GM23248 (cell line): ENCODE measurements around the gene GABBR2. TPM values are rescaled to one million over a fixed set of nuclear protein-coding genes. Genes with fewer than 3 reads are reported as not detected.

ENCODE experiments used
- DNase-seq: peaks from one replicate; pipeline ENCODE4 v3.0.0-alpha.2; 2015
- H2AFZ ChIP-seq: fragments of 200-600 bp; sonication (generic); 2 replicates; pipeline ENCODE4 v1.6.1; 2016; ENCODE audit warnings: antibody characterized with exemption
- H3F3A ChIP-seq: fragments of 200-600 bp; sonication (generic); 2 replicates; pipeline ENCODE4 v1.6.1; 2016; ENCODE audit warnings: mild to moderate bottlenecking, antibody characterized with exemption, mixed run types; ENCODE audit not compliant: insufficient read depth
- H3K27ac ChIP-seq: fragments of 200-600 bp; sonication (generic); 2 replicates; pipeline ENCODE4 v1.5.1; 2016; ENCODE audit warnings: mild to moderate bottlenecking
- H3K27me3 ChIP-seq: fragments of 200-600 bp; sonication (generic); replicated peaks from 2 replicates; pipeline ENCODE4 v1.6.1; 2016; ENCODE audit warnings: mild to moderate bottlenecking; ENCODE audit not compliant: insufficient read depth
- H3K36me3 ChIP-seq: fragments of 200-600 bp; sonication (generic); 2 replicates; pipeline ENCODE4 v1.6.1; 2016; ENCODE audit warnings: low read depth, mild to moderate bottlenecking
- H3K4me1 ChIP-seq: fragments of 200-600 bp; sonication (generic); 2 replicates; pipeline ENCODE4 v1.6.1; 2016; ENCODE audit warnings: mild to moderate bottlenecking; ENCODE audit not compliant: insufficient read depth
- H3K4me2 ChIP-seq: fragments of 200-600 bp; sonication (generic); one replicate; pipeline ENCODE4 v1.6.1; 2016; ENCODE audit warnings: mild to moderate bottlenecking; ENCODE audit not compliant: unreplicated experiment
- H3K4me3 ChIP-seq: fragments of 200-600 bp; sonication (generic); 2 replicates; pipeline ENCODE4 v1.5.1; 2016; ENCODE audit warnings: mild to moderate bottlenecking
- H3K79me2 ChIP-seq: fragments of 200-600 bp; sonication (generic); 2 replicates; pipeline ENCODE4 v1.6.1; 2016; ENCODE audit warnings: mild to moderate bottlenecking; ENCODE audit not compliant: insufficient read depth
- H3K9ac ChIP-seq: fragments of 200-600 bp; sonication (generic); 2 replicates; pipeline ENCODE4 v1.6.1; 2016; ENCODE audit warnings: mild to moderate bottlenecking
- H3K9me2 ChIP-seq: fragments of 200-600 bp; sonication (generic); 2 replicates; pipeline ENCODE4 v1.6.1; 2016; ENCODE audit warnings: mixed run types, mild to moderate bottlenecking, moderate library complexity; ENCODE audit not compliant: insufficient read depth
- H3K9me3 ChIP-seq: fragments of 200-600 bp; sonication (generic); one replicate; pipeline ENCODE4 v1.6.1; 2017; ENCODE audit warnings: low read depth
- H4K20me1 ChIP-seq: fragments of 200-600 bp; sonication (generic); 2 replicates; pipeline ENCODE4 v1.6.0; 2016; ENCODE audit not compliant: insufficient read depth
- EZH2 ChIP-seq: fragments of 200-600 bp; sonication (generic); IDR thresholded peaks from 2 replicates; pipeline ENCODE4 v1.6.1; 2018; ENCODE audit warnings: antibody characterized with exemption, mild to moderate bottlenecking; ENCODE audit not compliant: insufficient read depth, poor library complexity, severe bottlenecking
- EZH2phosphoT487 ChIP-seq: fragments of 200-600 bp; sonication (generic); IDR thresholded peaks from 2 replicates; pipeline ENCODE4 v1.6.1; 2018; ENCODE audit warnings: antibody characterized with exemption, moderate library complexity, mild to moderate bottlenecking, low read depth; ENCODE audit not compliant: insufficient read depth
- whole genome bisulfite sequencing, 2 experiments: methylation state at CpG; one replicate each; pipeline ENCODE4 v1.1.6; 2015 to 2017; ENCODE audit warnings: low lambda C conversion rate in 2 of 2, low coverage in 1 of 2; ENCODE audit errors: missing lambda C conversion rate in 2 of 2; 5-methylcytosine and 5-hydroxymethylcytosine counted together
- in situ Hi-C: fragments of 300-500 bp; cut with MboI; formaldehyde crosslinking; loops from 2 replicates; pipeline ENCODE4 v1.15.0; 2020
- polyA plus RNA-seq: library from polyadenylated mRNA; unstranded; fragments of >200 nt; fragmentation: Nextera tagmentation; extraction: Ambion mirVana; gene quantifications from 2 replicates; pipeline ENCODE4 v1.2.1, GENCODE V29; 2016
- total RNA-seq: library from RNA; depleted of rRNA; stranded (reverse); fragments of >200 nt; shearing (Covaris generic); gene quantifications from 2 replicates; pipeline ENCODE4 v1.2.3, GENCODE V29; 2014

Gene GABBR2
- total and polyA plus RNA-seq, 2 experiments from 2014 or later, result 7.5 to 13.4 TPM

DNA sequence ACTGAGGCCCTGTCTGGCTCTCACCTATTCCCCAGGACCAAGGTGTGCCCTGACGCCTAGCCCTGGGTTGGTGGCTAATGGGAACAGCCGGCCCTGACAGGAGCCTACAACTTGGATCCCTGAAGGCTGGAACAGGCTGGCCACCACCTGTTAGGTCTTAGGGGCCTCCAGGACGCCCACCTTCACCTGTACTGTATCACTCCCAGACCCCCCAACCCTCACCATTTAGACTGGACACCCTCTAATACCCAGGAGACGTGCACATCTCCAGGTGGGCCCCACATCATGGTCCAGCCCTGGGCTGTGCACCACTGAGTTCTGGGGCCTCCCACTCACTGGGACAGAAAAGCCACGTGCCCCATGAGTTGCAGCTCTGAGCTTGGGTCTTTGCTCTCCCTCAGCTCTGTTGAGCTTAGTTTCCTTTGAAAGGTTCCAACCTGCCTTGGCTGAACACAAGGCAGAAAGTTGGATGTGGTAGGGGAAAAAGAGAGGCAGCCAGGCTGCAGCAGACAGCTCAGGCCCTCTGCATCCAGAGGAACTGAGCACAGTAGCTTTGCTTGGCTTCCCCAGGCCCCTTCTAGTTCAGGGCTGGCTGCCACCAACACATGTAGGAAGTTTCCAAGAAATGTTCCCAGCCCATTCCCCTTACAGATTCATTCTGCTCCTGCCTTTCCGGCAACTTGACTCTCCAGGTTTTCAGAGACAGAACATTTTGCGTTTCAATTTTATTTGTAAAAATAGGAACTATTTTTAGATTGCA, 336.5 kb downstream of the GABBR2 start:
- Histone ChIP-seq H4K20me1 (no peaks in the 10 kb centered on the region), H3K27ac (no peak overlapping the region), H3K9me3 (no peaks in the 10 kb centered on the region), H3K4me3 (no peak overlapping the region), H3F3A (peaks cover 28% of the 10 kb centered on the region), H3K27me3 (no peaks in the 10 kb centered on the region), H2AFZ (no peak overlapping the region), H3K4me2 (no peak overlapping the region), H3K79me2 (no peaks in the 10 kb centered on the region), H3K4me1 (peaks cover 38% of the 10 kb centered on the region), H3K9me2 (no peaks in the 10 kb centered on the region), H3K9ac (no peak overlapping the region), H3K36me3 (no peaks in the 10 kb centered on the region)
- DNase-seq, result no peak
- in situ Hi-C loops, result no loop called here
- no peak for TF ChIP-seq EZH2
- TF ChIP-seq EZH2phosphoT487, result no peak
- 68% methylated on average over 7 of the region's 7 CpGs for WGBS, 2 experiments

DNA sequence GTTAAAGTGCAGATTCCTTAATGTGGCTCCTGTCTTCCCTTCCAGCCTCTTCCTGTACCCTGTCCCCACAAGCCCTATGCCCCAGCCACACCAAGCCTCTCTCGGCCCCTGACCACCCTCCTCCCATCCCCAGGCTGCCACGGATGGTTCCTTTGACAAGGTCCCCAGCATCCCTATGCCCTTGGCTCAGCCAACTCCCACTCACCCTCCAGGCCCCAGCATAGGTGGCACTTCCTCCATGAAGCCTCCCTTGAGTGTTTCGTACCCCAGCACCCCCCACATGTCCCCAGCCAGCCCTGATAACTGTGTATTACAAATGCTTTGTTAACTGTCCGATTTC, 337.8 kb downstream of the GABBR2 start:
- no peak overlapping the region for H2AFZ ChIP-seq
- no peaks in the 10 kb centered on the region for H3K9me2 ChIP-seq
- no peak overlapping the region for H3K9ac ChIP-seq
- in situ Hi-C loops, result no loop called here
- TF ChIP-seq EZH2phosphoT487 (no peak), EZH2 (no peak)
- H4K20me1 ChIP-seq, result no peaks in the 10 kb centered on the region
- no peak for DNase-seq
- H3K27me3 ChIP-seq, result no peaks in the 10 kb centered on the region
- H3K9me3 ChIP-seq, result no peaks in the 10 kb centered on the region
- no peaks in the 10 kb centered on the region for H3K79me2 ChIP-seq
- peaks cover 26% of the 10 kb centered on the region for H3F3A ChIP-seq
- H3K36me3 ChIP-seq, result no peaks in the 10 kb centered on the region
- 79% methylated on average over 4 of the region's 4 CpGs for WGBS, 2 experiments
- no peak overlapping the region for H3K4me2 ChIP-seq
- no peak overlapping the region for H3K4me3 ChIP-seq
- H3K27ac ChIP-seq, result no peak overlapping the region
- H3K4me1 ChIP-seq, result peaks cover 33% of the 10 kb centered on the region

GRCh38 chr9:98370300-98370975, 338.3 kb downstream of the GABBR2 start:
- in situ Hi-C loops, result no loop called here
- no peak overlapping the region for H3K9ac ChIP-seq
- H3K4me3 ChIP-seq, result no peak overlapping the region
- H3K4me2 ChIP-seq, result no peak overlapping the region
- no peak for DNase-seq
- H3K9me3 ChIP-seq, result no peaks in the 10 kb centered on the region
- no peaks in the 10 kb centered on the region for H3K27me3 ChIP-seq
- H2AFZ ChIP-seq, result no peak overlapping the region
- no peaks in the 10 kb centered on the region for H4K20me1 ChIP-seq
- peaks cover 21% of the 10 kb centered on the region for H3F3A ChIP-seq
- 91 to 93% methylated on average over 9 of the region's 9 CpGs for WGBS, 2 experiments
- no peaks in the 10 kb centered on the region for H3K9me2 ChIP-seq
- no peak overlapping the region for H3K27ac ChIP-seq
- no peaks in the 10 kb centered on the region for H3K79me2 ChIP-seq
- H3K4me1 ChIP-seq, result peaks cover 28% of the 10 kb centered on the region
- TF ChIP-seq EZH2 (no peak), EZH2phosphoT487 (no peak)
- no peaks in the 10 kb centered on the region for H3K36me3 ChIP-seq

- Histone ChIP-seq H3K27me3 (no peaks in the 10 kb centered on the region), H3K9ac (no peak overlapping the region)
- TF ChIP-seq EZH2phosphoT487, result no peak
- no peak for TF ChIP-seq EZH2
Measured at GRCh38 chr9:98369896-98370295, 338.8 kb downstream of the GABBR2 start.

More at GRCh38 chr9:98369896-98370295, 338.8 kb downstream of the GABBR2 start:
- 78 to 89% methylated on average over 2 of the region's 2 CpGs for WGBS, 2 experiments
- no peak for DNase-seq
- Histone ChIP-seq H3K4me3 (no peak overlapping the region), H3F3A (peaks cover 16% of the 10 kb centered on the region), H3K4me1 (peaks cover 23% of the 10 kb centered on the region), H4K20me1 (no peaks in the 10 kb centered on the region), H2AFZ (no peak overlapping the region), H3K27ac (no peak overlapping the region), H3K9me2 (no peaks in the 10 kb centered on the region), H3K9me3 (no peaks in the 10 kb centered on the region), H3K36me3 (no peaks in the 10 kb centered on the region), H3K79me2 (no peaks in the 10 kb centered on the region), H3K4me2 (no peak overlapping the region)
- in situ Hi-C loops, result no loop called here
